NCI-H446 (cell line): ENCODE data around the gene B3GLCT.

Experiments used
- DNase-seq, 2 experiments: peaks; one replicate each; lab custom pipeline; 2025; lab: John Stamatoyannopoulos, UW

B3GLCT gene

DNA sequence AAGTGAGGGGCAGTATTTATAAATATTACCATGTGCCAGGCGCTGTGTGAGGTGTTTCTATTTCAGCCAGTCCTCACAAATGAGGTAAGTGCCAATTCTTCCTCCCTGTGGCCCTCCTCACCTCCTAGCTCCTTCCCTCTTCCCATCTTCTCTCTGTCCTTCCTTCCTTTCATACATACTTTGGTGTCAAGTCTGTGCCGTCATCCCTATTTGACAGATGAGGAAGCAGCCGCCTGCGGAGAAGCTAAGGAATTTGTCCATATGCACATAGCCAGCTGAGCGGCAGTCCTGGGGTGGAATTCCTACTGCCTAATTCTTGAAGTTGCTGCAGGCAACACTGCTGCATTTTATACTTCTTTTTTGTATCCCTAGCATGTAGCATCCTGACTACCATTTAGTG is 150.8 kb downstream of the B3GLCT start:
- DNase-seq: no peak

DNA sequence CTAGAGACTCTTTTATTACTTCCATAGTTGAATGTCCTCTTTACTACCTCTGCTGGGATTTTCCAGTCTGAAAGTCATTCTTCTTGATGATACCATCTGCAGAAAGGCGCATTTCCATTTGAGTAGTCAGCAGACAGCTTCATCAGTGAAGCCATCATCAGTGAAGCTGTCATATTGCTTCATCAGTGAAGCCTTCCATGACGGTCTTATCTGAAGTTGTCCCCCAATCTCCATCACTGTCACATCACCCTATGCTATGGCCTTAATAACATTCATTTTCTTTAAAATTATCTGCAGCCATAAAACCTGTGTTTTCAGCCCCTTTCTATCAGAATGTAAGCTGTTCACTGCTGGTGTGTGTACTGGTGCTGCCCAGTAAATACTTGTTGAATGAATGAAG is 151.6 kb downstream of the B3GLCT start:
- no peak for DNase-seq

DNA sequence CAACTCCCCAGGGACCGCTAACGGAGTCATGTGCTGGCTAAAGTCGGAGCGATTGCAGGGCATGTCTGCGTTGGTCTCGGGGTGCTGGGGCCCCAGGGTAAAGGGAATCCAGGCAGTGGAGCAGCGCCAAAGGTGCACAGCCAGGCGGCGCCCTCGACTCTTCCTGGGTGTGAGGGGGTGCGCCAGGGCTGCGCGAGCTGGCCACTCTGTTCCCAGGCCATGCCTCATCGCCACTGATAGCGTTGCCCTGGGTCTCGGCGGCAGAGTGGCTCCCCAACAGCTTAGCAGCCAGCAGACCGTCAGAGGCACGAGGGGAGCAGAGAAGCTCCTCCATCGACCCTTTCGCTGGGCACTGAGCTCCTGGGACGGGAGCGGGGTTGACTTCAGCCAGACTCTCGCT is 152.7 kb downstream of the B3GLCT start:
- DNase-seq: no peak

DNA sequence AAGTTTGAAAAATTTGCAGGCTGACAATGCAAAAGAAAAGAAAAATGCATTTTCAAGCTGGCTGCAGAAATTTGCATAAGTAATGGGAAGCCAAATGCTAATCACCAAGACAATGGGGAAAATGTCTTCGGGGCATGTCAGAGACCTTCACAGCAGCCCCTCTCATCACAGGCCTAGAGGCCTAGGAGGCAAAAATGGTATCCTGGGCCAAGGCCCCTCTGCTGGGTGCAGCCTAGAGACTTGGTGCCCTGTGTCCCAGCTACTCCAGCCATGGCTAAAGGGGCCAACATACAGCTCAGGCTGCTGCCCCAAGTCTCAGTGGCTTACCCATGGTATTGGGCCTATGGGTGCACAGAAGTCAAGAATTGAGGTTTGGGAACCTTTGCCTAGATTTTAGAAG is 155.2 kb downstream of the B3GLCT start:
- DNase-seq: no peak

DNA sequence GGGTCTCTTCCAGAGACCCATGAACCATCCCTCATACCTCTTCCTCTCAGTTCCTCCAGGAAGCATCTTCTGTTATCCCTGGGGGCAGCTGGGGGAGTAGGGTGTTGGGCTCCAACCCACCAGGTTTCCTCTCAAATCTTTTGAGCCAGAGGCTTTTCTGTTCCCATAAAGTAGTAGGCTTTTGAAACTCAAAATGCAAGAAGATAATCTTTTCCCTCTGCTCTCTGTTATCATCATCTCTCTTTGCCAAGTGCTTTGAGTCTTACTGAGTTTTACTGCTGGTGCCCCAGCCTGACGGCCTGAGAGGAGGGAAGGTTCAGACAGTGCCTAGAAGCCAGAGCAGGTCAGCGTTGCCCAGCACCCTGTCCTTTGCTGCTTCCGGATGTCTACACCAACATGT is 157.2 kb downstream of the B3GLCT start:
- no peak for DNase-seq

DNA sequence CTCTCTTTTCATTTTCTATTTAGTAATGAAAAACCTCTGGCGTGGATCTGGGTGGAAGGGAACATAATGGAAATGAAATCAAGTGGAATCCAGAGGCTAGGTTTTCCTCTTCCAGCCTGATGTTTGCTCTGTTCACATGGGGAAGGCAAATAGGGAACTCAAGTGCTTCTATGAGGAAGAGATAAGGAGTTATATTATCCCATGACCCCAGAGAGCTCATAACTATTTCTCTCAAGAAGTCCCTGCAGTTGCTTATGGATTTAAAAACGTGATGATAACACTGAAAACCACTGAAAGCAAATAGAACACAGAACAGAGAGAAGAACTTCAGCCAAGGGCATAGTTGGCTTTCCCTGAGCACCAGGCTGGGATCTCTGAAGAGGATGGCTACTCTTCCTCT is 157.8 kb downstream of the B3GLCT start:
- no peak for DNase-seq

DNA sequence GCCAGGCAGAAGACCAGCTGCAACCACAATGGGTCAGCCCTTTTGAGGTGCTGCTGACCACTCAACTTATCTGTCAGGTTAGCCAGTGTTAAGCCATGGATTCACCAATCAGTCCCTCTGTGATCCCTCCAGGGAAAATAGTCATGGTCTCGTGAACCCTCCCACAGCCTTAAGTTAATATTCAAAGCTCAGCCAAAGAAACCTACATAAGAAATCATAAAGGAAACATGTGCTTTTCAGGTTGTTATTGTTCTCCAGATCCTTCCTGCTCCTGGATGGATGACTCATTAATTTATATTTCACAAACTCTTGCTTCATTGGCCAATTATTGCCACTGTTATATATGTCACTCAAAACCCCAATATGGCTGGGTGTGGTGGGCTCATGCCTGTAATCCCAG is 161.9 kb downstream of the B3GLCT start:
- no peak for DNase-seq

DNA sequence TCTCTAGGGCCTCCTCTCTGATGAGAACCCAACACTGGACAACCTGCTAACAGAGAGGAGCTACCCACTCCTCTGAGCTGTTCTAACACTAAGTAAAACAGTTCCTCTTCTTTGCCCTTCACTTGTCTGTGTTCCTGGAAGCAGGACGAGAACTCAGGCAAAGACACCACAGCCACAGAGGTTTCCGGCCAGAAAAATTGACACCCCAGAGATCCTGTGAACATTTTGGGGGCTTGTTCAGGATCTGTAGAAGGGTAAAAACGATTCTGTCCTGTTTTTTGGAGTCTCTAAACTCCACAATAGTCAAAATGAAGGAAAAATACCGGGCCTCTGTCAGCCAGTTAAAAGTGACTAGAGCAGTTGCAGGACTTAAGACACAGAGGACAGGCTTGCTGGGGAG is 165.9 kb downstream of the B3GLCT start:
- no peak for DNase-seq

DNA sequence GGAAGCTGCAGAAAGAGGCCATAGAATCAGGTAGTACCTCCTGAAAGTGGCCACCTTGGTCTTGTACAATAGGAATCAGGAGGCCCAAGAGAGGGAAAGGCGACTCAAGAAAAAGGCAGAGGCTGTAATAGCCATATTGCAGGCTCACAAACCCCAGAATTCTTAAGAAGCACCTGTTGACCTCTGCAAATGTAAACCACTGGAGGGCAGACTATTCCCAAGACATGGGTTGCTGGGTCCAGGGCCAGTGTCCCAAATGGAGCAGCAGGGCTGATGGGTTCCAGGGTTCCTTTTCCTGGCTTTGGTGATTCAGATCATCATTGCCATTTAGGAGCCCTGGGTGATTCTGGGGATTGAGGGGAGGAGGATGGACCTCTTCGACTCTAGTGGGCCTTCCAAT is 167.6 kb downstream of the B3GLCT start:
- DNase-seq: no peak

DNA sequence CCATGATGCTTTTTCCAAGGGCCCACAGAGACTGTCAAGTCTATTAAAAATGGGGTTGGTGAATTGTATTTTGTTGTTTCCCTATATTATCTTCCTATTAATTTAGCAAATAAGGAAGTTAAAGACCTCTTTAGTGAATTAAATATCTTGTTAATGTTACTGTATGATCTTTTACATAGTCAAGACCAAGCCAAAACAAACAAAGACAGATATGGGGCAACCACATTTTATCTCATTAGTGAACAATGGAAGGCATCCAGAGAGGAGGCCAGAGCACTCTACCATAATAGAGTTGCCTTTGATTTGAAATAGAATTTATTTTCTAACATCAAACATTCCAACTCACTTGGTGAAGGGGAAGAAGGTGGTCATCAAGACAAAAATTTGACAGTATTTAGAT is 169.4 kb downstream of the B3GLCT start:
- DNase-seq: no peak

DNA sequence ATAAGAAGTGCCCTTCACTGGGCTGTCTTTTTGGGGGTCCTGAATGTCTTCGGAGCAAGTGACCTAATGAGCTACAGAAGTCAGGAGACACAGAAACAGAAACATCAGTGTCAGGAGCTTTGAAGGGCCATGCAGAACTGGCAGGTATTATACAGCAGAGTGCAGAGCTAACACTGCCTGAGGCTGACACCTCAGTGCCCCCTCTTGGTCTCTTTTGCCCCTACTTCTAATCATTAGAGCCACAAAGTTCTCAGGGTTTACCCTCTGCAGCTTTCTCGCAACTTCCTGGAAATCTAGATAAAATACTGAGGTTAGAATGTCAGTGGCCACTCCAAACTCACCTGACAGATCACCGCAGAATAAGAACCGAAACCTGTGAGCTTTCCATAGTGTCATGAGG is 172.7 kb downstream of the B3GLCT start:
- no peak for DNase-seq

DNA sequence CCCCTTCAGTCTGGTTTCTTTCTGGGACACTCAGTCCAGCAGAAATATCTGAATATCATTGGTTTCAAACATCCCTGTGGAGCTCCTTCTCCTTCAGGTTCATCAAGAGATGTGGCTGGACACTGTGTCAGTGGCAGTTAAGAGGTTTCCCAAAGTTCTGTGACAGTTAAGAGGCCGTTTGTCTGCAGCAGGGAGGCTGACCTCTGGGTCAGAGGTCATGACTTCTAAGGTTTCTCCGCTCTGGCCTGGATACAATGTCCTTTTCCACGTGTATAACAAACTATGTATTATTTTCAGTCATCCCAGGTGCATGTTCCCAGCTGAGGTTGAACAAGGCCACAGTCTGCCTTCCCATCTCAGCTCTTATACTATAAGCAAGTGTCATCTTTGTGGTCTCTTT is 174.9 kb downstream of the B3GLCT start:
- DNase-seq: no peak

DNA sequence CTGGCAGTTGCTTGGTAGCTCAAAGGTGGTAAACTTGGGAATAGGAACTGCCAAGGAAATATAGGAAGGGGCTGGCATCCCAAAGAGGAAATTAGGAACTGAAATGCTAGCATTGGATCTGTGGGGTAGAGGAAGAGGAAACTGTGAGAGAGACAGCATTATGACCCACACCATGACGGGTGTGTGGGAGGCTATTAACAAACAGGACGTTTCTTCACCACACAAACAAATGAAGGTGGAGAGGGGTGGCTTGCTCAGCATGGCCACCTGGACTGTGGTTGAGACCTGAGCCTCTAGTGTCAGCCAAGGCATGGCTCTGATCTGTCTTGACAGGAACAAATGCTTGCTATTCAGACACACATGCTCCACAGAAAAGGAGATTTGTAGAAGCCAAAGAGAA is 178.2 kb downstream of the B3GLCT start:
- DNase-seq: no peak

DNA sequence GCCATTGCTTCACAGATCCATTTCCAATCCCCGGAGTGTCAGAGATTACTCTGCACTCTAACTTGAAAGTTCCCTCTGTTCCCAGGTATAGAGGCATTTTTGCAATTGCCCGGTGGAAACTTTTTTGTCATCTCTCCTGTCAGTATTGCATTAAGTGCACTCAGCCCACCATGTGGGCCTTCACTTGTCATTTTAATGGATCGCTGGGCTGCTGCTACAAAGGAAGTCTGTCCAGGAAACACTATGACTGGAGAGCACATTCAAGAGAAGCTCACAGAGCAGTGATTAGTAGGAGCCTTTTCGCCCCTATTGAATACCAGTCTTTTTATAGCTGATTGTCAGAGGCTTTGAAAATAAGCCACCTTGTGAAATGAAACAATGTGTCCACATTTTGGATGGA is 180.9 kb downstream of the B3GLCT start:
- DNase-seq: no peak
